Cardiac muscle cell (in vitro differentiated cells and primary cell): ENCODE measurements around the gene ARHGAP11B.
A peak's percentile ranks its signal among the peaks of the same experiment; 100 is the strongest.
"Not testable (repeated sequence)": the region's sequence is repeated elsewhere in the genome, so short reads cannot be mapped to it uniquely, and the experiment has no call there.

Experiments used
- DNase-seq, 2 donors: peaks; one replicate each; pipeline versions ENCODE4 v3.0.0 to v3.0.0-alpha.2; 2010 to 2017; ENCODE audit warnings: low read depth in 1 of 2, low spot score in 1 of 2
- H3K27ac ChIP-seq: fragments of 200-600 bp; sonication (generic); 2 replicates; pipeline ENCODE4 v1.5.1; 2016
- H3K27me3 ChIP-seq: fragments of 200-600 bp; sonication (generic); 2 replicates; pipeline ENCODE4 v1.6.0; 2016; ENCODE audit warnings: control low read depth
- H3K36me3 ChIP-seq: fragments of 200-600 bp; sonication (generic); 2 replicates; pipeline ENCODE4 v1.5.1; 2016; ENCODE audit warnings: control low read depth
- H3K4me1 ChIP-seq: fragments of 200-600 bp; sonication (generic); 2 replicates; pipeline ENCODE4 v1.8.1; 2017; ENCODE audit warnings: low read depth, mild to moderate bottlenecking, mixed run types
- H3K4me3 ChIP-seq: fragments of 200-600 bp; sonication (generic); 2 replicates; pipeline ENCODE4 v1.5.1; 2016; ENCODE audit warnings: mild to moderate bottlenecking
- H3K9me3 ChIP-seq: fragments of 200-600 bp; sonication (generic); 2 replicates; pipeline ENCODE4 v1.5.1; 2017; ENCODE audit warnings: low read depth, mild to moderate bottlenecking, control low read depth
- TF ChIP-seq, protein P1 (sequence below): IDR thresholded peaks from 2 replicates; pipeline ENCODE4 v1.5.1; 2012; ENCODE audit warnings: low read depth, mild to moderate bottlenecking, low read length

The ARHGAP11B gene

GRCh38 chr15:30661154-30661553 lies 35.2 kb downstream of the ARHGAP11B start:
- H3K27me3 ChIP-seq, H3K9me3 ChIP-seq, H3K4me1 ChIP-seq, H3K4me3 ChIP-seq, H3K36me3 ChIP-seq, H3K27ac ChIP-seq: not testable (repeated sequence)
- TF ChIP-seq, protein P1, sequence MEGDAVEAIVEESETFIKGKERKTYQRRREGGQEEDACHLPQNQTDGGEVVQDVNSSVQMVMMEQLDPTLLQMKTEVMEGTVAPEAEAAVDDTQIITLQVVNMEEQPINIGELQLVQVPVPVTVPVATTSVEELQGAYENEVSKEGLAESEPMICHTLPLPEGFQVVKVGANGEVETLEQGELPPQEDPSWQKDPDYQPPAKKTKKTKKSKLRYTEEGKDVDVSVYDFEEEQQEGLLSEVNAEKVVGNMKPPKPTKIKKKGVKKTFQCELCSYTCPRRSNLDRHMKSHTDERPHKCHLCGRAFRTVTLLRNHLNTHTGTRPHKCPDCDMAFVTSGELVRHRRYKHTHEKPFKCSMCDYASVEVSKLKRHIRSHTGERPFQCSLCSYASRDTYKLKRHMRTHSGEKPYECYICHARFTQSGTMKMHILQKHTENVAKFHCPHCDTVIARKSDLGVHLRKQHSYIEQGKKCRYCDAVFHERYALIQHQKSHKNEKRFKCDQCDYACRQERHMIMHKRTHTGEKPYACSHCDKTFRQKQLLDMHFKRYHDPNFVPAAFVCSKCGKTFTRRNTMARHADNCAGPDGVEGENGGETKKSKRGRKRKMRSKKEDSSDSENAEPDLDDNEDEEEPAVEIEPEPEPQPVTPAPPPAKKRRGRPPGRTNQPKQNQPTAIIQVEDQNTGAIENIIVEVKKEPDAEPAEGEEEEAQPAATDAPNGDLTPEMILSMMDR, result peak; percentile 47
- peak; percentile 10 to 46 for DNase-seq

GRCh38 chr15:30669621-30670020 lies 43.7 kb downstream of the ARHGAP11B start:
- DNase-seq, H3K4me3 ChIP-seq, H3K9me3 ChIP-seq, H3K27me3 ChIP-seq, H3K36me3 ChIP-seq, H3K27ac ChIP-seq, H3K4me1 ChIP-seq: not testable (repeated sequence)

DNA sequence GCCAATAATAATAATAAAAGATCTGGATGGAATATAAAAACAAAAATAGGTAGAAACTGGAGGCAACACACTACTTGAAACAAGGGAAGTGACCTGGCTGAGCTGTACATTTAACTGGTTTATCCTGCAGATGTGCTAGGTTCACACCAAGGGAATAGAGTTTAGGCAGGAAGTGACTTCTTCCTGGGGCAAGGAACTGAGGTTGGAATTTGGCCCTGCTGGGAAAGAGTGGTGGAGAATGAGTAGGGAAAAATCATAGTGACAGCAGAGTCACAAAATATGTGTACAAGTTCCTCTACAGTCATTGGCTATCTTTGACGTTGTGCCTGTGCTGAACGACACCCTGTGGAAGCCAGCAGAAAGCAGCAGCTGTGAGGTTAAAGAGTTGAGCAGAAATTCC lies 44.1 kb downstream of the ARHGAP11B start:
- Histone ChIP-seq H3K4me1 (no peaks in the 10 kb centered on the region), H3K27me3 (no peaks in the 10 kb centered on the region), H3K9me3 (no peaks in the 10 kb centered on the region), H3K36me3 (no peaks in the 10 kb centered on the region), H3K4me3 (no peak overlapping the region), H3K27ac (no peak overlapping the region)
- TF ChIP-seq, protein P1, result no peak
- DNase-seq, result peak in 1 of 2 donors; percentile 5

GRCh38 chr15:30671309-30671708 lies 45.4 kb downstream of the ARHGAP11B start:
- Histone ChIP-seq H3K36me3 (no peaks in the 10 kb centered on the region), H3K4me3 (no peak overlapping the region), H3K27ac (no peak overlapping the region), H3K27me3 (no peaks in the 10 kb centered on the region), H3K9me3 (no peaks in the 10 kb centered on the region), H3K4me1 (no peaks in the 10 kb centered on the region)
- TF ChIP-seq, protein P1, result no peak
- DNase-seq, result no peak

GRCh38 chr15:30675126-30675525 lies 49.2 kb downstream of the ARHGAP11B start:
- Histone ChIP-seq H3K4me1 (no peaks in the 10 kb centered on the region), H3K9me3 (no peaks in the 10 kb centered on the region), H3K27me3 (no peaks in the 10 kb centered on the region), H3K36me3 (no peaks in the 10 kb centered on the region), H3K27ac (no peak overlapping the region), H3K4me3 (no peak overlapping the region)
- TF ChIP-seq, protein P1, result no peak
- peak in 1 of 2 donors; percentile 26 for DNase-seq

- not testable (repeated sequence) for H3K27ac ChIP-seq
Measured at GRCh38 chr15:30675891-30676290, 50.0 kb downstream of the ARHGAP11B start.

GRCh38 chr15:30680997-30681396 lies 55.1 kb downstream of the ARHGAP11B start:
- not testable (repeated sequence) for H3K36me3 ChIP-seq, DNase-seq, H3K27ac ChIP-seq, H3K27me3 ChIP-seq, H3K4me3 ChIP-seq, H3K9me3 ChIP-seq, H3K4me1 ChIP-seq

More at GRCh38 chr15:30675891-30676290, 50.0 kb downstream of the ARHGAP11B start:
- peak in 1 of 2 donors; percentile 38 for DNase-seq
- not testable (repeated sequence) for H3K4me1 ChIP-seq, H3K36me3 ChIP-seq, H3K4me3 ChIP-seq, H3K9me3 ChIP-seq, H3K27me3 ChIP-seq

DNA sequence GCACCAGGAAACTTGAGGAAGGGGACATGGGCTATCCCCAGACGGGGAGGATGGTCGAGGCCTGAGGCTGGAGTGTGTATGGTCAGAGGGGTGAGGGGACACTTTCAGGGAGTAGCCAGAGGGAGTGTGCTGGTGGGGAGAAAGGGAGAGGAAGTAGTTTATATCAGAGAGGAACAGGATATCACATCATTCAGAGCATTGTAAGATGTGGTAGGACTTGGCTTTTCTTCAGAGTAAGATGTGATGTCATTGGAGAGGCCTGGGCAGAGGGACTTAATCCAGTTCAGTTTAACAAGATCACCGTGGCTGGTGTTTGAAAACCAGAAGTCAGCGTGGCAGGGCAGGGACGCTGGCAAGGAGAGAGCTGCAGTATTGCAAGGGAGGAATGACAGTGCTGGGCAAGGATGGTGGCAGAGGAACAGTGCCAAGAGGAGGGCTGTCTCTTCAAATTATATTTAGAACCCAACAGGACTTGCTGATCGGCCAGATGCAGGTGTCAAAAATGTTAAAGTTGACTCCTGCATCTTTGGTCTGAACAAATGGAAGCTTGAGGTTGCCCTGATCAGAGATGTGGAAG lies 59.9 kb downstream of the ARHGAP11B start:
- H3K27me3 ChIP-seq, H3K27ac ChIP-seq, H3K4me3 ChIP-seq, H3K4me1 ChIP-seq, H3K36me3 ChIP-seq, H3K9me3 ChIP-seq: not testable (repeated sequence)
- peak in 1 of 2 donors; percentile 22 for DNase-seq

DNA sequence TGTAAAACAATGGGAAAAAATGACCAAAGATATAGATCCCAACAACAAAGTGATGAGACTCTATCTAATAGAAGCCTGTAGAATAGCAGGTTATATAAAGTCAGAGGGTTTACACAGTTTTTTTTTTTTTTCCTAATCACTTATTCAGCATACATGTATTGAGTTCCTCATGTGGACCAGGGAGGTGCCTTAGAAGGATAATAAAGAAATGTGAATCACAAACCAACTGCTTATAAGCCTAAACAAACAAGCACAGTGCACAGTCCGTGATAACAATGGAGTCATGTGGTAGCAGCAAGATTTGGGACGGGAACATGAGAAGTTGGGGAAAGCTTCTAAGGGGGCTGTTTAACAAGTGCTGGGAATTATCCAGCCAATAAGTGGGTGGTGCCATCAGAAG lies 60.7 kb downstream of the ARHGAP11B start:
- H3K9me3 ChIP-seq, H3K4me3 ChIP-seq, H3K27me3 ChIP-seq, H3K36me3 ChIP-seq, H3K4me1 ChIP-seq, H3K27ac ChIP-seq, DNase-seq: not testable (repeated sequence)
